ENCODE measurements around the gene IPO11.
"Not testable (repeated sequence)": the region's sequence is repeated elsewhere in the genome, so short reads cannot be mapped to it uniquely, and the experiment has no call there.

Gene IPO11

GRCh38 chr5:62520812-62521211, 108.2 kb downstream of the IPO11 start:
- not testable (repeated sequence) for DNase-seq

DNA sequence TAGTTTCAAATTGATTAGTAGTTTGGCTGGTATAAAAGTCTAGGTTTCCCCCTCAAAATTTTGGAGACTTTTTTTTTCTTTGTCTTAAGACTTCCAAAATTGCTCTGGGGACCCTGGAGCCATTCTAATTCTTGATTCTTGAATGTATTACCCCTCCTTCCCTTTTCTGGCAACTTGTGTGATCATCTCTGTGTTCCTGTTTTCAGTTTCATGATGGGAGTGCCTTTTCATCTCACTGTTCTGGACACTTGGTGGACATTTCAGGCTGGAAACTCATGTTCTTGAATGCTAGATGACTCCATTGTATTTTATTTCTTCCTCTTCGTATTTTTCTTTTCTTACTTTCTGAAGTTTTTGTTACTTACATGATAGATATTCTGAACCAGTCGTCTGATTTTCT, 108.8 kb downstream of the IPO11 start:
- no peak for DNase-seq

GRCh38 chr5:62522811-62523210, 110.2 kb downstream of the IPO11 start:
- no peak for DNase-seq

DNA sequence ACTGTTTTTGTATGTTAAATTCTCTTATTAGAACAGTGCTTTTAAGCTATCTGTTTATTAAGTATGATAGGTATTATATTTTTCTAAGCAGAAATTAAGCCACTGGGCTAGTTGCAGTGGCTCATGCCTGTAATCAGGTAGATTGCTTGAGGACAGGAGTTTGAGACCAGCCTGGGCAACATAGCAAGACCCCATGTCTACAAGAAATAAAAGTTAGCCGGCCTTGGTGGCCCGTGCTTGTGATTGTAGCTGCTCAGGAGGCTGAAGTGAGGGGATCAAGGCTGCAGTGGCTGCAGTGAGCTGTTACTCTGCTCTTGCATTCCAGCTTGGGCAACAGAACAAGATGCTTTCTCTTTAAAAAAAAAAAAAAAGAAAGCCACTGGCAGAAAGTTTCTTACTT, 121.0 kb downstream of the IPO11 start:
- DNase-seq: no peak

DNA sequence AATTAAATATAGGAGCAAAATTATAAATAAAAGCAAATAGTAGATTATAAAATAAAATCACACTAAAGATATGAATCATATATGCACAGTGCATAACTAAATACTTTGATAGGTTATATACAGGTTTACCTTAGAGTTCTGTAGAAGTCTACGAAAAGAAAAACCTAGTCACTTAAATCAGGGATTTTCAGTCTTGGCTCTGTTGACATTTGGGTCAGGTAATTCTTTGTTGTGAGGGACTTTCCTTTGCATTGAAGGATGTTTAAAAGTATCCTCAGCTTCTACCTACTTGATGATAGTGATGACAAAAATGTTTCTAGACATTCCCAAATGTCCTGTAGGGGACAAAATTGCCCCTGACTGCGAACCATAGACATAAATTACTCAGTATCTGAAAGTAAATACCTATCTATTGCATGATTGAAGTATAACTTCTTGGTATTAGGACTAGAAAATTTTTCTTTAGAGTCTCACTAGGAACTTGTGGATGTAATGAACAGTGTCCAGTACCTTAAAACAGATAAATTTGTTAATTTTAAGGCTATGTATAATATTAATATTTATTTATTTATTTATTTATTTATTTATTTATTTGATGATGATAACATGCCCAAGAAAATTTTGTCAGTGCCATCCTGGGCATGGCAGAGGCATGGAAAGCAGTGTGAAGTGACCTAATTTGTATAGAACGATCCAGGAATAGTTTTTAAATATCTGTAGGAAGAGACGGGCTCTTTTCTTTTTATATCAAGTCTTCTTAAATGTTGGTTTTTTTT, 122.1 kb downstream of the IPO11 start:
- no peak for DNase-seq

DNA sequence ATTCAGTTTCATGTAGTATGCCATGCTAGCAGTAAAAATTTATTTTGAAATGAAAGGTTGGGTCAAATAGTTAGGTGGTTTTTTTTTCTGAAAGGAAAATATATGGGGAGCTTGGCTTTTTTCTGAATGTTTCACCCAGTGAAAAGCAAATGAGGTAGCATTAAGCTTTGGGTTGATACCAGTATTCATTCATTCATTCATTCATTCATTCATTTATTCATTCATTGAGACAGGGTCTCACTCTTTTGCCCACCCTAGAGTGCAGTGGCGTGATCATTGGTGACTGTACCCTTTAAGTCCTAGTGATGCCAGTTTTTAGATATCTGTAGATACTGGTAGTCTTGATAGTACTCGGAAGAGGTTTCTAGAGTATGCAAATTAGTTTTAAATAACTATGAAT, 123.7 kb downstream of the IPO11 start:
- no peak for DNase-seq

DNA sequence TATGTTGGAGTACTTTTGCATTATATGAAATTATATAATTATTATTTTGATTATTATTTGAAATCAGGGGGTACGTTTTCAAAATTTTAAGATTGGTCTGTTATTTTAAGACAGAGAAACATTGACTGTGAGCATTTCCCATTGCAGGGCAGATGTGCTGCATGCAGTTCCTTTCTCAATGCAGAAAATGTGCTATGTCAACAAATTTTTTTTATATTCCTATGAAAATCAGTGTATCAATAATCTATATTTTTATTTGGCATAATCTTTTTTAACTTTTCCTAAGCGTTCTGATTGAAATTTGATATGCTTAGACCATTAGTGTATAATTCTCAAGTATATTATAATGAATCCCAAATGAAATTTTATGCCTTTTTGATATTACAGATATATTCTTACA, 124.2 kb downstream of the IPO11 start:
- DNase-seq: no peak

DNA sequence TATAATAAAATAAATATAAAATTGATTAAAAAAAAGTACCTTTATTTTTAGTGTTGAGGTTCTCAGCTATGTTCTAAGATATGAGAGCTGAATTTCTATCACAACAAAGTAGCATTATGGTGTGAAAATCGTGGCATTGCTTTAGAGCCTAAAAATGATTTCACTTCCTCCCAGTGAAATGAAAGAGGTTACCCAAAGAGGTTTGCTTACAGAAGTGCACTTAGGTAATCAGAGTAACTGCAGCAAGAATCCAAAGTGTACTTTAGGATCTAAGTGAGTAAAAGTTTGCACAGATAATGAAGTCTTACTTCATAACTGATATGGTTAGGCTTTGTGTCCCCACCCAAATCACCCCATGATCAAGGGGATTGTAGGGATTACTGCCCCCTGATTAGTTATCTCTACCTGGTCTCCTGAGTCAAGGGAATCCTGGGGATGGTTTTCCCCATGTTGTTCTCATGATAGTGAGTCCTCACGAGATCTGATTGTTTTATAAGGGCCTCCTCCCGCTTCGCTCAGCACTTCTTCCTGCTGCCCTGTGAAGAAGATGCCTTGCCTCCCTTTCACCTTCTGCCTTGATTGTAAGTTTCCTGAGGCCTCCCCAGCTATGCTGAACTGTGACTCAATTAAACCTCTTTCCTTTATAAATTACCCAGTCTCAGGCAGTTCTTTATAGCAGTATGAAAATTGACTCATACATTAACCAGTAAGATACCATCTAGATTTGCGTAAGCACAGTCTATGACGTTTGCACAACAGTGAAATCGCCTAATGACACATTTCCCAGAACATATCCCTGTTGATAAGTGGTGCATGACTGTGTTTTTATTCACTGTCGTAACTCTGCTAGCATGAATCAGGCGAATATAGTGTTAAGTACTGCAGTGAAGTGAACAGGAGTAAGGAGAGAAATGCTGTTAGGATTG, 125.7 kb downstream of the IPO11 start:
- no peak for DNase-seq

- no peak for DNase-seq
Measured at GRCh38 chr5:62542720-62543119, 130.2 kb downstream of the IPO11 start.

DNA sequence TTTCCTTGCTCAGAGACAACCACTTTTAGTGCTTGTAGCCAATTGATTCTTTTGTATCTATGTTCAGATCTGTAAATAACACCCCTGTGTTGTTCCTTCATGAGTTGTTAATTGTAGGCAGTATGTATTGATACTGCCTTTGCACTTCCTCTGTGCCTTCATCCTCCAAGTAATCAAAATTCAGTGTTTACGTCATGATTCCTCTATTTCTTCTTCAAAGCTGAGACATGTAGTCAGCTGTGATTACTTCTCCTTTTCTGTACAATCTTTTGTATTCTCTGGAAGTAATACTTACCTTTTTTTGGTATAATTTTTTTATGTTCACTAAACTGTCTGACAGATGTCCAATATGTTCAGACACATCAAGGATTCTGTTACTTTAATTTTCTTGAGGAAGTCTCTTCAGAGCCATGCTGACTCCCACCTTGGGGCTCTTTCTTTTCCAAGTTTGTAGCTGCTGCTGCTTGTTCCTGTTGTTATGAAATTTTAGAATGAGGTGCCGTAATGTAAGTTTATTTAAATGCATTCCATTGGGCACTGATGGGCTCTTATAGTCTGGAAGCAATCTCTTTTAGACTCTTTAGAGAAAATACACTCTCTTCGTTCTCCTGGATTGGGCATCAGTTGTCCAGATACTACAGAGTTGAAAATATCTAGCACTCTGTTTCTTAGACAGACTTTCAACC, 135.5 kb downstream of the IPO11 start:
- DNase-seq: no peak

DNA sequence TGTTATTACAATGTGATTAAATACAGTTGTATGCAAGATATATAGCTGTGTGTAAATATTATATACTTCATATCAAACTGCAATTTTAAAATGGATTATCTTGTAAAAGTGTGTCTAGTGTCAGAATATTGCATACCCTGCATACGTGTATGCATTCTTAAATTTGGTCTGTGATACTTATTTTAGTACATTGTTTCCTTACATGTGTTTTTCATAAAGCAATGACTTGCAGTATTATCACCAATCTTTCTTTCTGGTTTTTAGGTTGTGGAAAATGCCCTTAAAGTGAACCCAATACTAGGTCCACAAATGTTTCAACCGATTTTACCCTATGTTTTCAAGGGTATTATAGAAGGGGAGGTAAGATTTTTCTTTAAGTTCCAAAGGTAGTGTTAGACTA, 137.5 kb downstream of the IPO11 start:
- DNase-seq: no peak

GRCh38 chr5:62555930-62556329, 143.4 kb downstream of the IPO11 start:
- DNase-seq: no peak

DNA sequence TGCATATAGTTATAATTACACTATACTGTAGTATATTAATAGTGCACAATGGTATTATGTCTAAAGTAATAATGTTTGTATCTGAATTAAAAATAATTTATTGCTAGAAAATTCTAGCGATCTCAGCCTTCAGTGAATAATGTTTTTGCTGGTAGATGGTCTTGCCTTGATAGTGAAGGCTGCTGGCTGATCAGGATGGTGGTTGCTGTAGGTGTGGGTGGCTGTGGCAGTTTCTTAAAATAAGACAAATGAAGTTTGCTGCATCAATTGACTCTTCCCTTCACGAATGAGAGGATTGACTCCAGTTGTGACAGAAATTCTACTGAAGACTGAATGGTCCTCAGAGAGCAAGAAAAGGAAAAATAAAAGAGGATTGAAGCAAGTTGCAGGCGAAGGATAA, 146.4 kb downstream of the IPO11 start:
- DNase-seq: no peak

DNA sequence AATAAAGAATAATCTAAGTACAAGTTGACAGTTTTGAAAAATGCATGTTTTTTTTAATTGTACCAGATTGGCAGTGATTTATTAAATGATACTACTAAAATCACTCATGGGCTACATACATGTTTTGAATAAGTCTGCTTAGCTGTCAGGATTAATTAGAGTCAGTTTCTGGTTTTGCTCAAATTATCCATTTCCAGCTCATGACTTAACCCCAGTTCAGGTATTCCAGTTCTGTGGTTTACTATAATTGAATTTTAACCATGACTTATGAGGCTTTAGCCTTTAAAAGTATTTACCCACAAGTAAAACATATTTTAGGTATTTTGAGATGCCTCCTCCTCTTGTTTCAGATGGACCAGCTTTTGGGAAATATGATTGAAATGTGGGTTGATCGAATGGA, 148.2 kb downstream of the IPO11 start:
- DNase-seq: no peak

DNA sequence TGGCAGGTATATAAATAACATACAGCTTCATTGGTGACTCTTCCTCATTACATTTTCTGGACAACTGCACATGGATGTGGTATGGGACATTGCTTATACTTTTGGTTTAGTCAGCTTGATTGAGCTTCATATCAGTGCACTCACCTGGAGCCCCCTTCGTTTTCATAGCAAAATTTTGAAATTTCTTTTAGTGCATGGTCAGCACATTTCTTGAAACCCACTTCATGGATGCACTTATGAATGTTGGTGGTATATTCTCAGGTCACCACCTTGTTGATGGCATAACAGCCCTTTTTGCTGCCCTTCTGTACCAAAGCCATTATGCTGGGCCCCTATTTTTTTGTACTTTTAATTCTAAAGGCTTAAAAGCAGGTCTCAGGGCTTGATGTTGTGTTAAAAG, 149.3 kb downstream of the IPO11 start:
- no peak for DNase-seq

DNA sequence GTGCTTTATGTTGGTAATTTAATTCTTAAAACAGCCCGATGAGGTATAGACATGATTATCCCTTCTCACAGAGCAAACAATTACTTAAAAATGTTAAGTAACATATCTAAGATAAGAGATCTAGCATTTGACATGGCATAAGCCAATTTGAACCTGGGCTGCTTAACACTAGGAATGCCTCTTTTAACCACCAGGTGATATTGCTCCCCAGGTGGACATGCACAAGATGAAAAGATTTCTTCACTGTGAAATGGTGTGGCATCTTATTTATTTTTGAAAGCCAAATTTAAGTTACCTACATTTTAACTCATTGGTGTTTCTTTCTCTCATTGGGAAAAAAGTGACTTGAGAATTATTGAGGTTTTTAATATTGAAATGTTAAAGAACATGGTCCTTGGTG, 150.3 kb downstream of the IPO11 start:
- no peak for DNase-seq

GRCh38 chr5:62564101-62564500, 151.5 kb downstream of the IPO11 start:
- no peak for DNase-seq

DNA sequence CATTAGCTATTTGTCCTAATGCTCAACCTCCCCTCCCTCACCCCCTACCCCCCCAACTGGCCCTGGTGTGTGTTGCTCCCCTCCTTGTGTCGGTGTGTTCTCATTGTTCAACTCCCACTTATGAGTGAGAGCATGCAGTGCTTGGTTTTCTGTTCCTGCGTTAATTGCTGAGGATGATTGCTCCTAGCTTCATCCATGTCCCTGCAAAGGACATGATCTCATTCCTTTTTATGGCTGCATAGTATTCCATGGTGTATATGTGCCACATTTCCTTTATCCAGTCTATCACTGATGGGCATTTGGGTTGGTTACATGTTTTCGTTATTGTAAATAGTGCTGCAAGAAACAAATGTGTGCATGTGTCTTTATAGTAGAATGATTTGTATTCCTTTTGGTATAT, 153.2 kb downstream of the IPO11 start:
- DNase-seq: not testable (repeated sequence)

DNA sequence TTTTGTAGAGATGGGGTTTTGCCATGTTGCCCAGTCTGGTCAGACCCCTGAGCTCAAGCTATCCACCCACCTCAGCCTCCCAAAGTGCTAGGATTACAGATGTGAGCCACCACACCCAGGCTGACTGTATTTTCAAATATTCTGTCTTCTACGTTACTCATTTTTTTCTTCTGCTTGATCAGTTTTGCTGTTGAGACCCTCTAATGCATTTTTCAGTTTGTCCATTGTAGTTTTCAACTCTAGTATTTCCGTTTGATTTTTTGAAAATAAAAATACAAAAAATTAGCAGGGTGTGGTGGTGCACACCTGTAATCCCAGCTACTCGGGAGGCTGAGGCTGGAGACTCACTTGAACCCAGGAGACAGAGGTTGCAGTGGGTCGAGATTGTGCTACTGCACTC, 155.6 kb downstream of the IPO11 start:
- no peak for DNase-seq

- DNase-seq: no peak
Measured at GRCh38 chr5:62568800-62569432, 156.4 kb downstream of the IPO11 start.

DNA sequence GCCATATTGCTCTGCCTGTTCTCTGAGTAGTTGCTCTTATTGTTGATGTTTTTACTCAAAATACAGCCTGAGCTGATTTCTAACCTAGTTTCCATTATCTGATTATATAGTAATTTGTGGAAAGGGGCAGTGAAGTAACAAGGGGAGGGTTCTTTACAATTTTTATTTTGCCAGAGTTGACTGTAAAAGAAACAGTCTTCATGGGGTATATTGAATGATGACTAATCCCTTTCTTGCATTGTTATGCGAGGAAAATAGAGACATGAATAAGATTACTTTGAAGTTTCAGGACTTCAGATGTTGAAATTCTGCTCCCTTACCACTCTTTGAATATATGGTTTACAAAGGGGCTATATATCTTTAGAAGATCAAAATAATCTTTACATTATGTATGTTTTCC, 156.9 kb downstream of the IPO11 start:
- no peak for DNase-seq

DNA sequence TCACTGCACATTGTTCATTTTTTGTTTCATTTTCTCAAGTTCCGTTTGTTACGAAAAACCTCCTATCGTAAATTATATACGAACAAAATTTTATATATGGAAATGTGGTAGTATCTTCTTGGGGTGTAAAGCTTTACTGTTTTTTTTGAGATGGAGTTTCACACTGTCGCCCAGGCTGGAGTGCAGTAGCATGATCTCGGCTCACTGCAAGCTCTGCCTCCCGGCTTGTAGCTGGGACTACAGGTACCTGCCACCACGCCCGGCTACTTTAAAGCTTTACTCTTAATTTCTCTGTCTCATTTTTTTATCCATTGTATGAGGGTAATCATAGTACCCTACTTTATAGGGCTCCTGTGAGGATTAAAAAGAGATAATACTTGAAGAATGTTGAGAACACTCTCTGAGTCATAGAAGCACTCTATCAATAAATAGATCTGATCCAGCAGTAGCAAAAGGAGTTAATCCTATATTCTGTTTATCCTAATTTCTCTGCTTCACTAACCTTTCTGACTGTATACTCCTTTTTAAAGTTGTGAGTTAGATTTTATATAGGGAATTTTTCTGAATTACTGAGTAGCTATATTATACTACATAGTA, 160.5 kb downstream of the IPO11 start:
- DNase-seq: no peak

DNA sequence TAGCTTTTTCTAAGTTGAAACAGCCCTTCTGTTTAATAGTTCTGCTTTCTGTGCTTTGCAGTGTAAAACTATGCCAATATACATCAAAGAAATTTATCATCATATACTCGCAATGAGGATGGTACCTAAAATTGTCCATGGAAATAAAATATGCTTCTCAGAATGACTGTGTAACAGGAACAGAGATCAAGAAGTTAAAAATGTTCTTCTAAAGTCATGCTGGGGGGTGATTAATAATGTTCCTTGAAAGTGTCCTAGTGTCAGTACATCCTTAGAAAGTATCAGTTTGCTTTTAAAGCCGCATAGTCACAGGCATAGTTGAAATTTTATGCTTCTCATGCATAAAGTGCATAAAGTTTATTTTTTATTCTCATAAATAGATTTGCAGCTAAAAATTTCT, 162.0 kb downstream of the IPO11 start:
- no peak for DNase-seq
